ENCODE measurements around the gene RAB6A.
"Not testable (repeated sequence)": the region's sequence is repeated elsewhere in the genome, so short reads cannot be mapped to it uniquely, and the experiment has no call there.

RAB6A gene

GRCh38 chr11:73760679-73761402 lies at the start of gene RAB6A:
RAB6A (minus strand) TSS chr11:73761074; CDS start chr11:73760635, 439 bp downstream.
- DNase-seq = peak; percentile 99 to 100

GRCh38 chr11:73810637-73811036 lies 49.8 kb upstream of the RAB6A start:
- no peak for DNase-seq

GRCh38 chr11:73808052-73808451 lies 47.2 kb upstream of the RAB6A start:
- no peak for DNase-seq

- DNase-seq = no peak
These were observed 43.8 kb upstream of the RAB6A start for GRCh38 chr11:73804712-73805111.

- no peak for DNase-seq
These were observed 40.3 kb upstream of the RAB6A start for GRCh38 chr11:73801136-73801535.

GRCh38 chr11:73800276-73800806 lies 39.5 kb upstream of the RAB6A start:
- DNase-seq = no peak

- DNase-seq = no peak
These were observed 36.6 kb upstream of the RAB6A start for GRCh38 chr11:73797457-73797856.

- no peak for DNase-seq
These were observed 35.2 kb upstream of the RAB6A start for GRCh38 chr11:73795925-73796632.

- no peak for DNase-seq
These were observed 31.7 kb upstream of the RAB6A start for GRCh38 chr11:73792584-73792983.

GRCh38 chr11:73789279-73789670 lies 28.4 kb upstream of the RAB6A start:
- DNase-seq = no peak

- peak; percentile 89 to 92 for DNase-seq
These were observed 27.0 kb upstream of the RAB6A start, which contains the start of gene MRPL48 for GRCh38 chr11:73787643-73788558. MRPL48 (plus strand) TSS chr11:73787874; CDS start chr11:73787972, 98 bp downstream.

- DNase-seq = peak; percentile 9 to 17
These were observed 26.3 kb upstream of the RAB6A start for GRCh38 chr11:73787051-73787642.

GRCh38 chr11:73785467-73785866 lies 24.6 kb upstream of the RAB6A start:
- not testable (repeated sequence) for DNase-seq

- no peak for DNase-seq
These were observed 23.9 kb upstream of the RAB6A start for GRCh38 chr11:73784734-73785133.

GRCh38 chr11:73784080-73784634 lies 23.3 kb upstream of the RAB6A start:
- no peak for DNase-seq

GRCh38 chr11:73783483-73784020 lies 22.7 kb upstream of the RAB6A start:
- DNase-seq = no peak

GRCh38 chr11:73781303-73781702 lies 20.4 kb upstream of the RAB6A start:
- DNase-seq = no peak

- DNase-seq = peak; percentile 99
These were observed 18.4 kb upstream of the RAB6A start for GRCh38 chr11:73779084-73779902.

GRCh38 chr11:73770811-73771210 lies 9.9 kb upstream of the RAB6A start:
- DNase-seq = not testable (repeated sequence)

- DNase-seq = no peak
These were observed 5.9 kb upstream of the RAB6A start for GRCh38 chr11:73766763-73767162.

- no peak for DNase-seq
These were observed 1.9 kb upstream of the RAB6A start for GRCh38 chr11:73762732-73763131.

Data from activated CD4-positive, alpha-beta T cell treated with anti-CD3 and anti-CD28 coated beads, Interleukin-2, amount 50 U/mL, for 48 hours (primary cell).